H1 (cell line): ENCODE data around the gene IFNL1.

Source experiments
- CTCF ChIP-seq, 3 experiments: IDR thresholded peaks; 1 replicate in 2 of 3; 2 replicates in 1 of 3; pipeline versions ENCODE4 v1.5.1 to v1.6.1; 2011; ENCODE audit warnings: low read length in 3 of 3, mild to moderate bottlenecking in 3 of 3, inconsistent platforms in 2 of 3, low read depth in 1 of 3, moderate library complexity in 1 of 3; ENCODE audit not compliant: insufficient read depth in 1 of 3; ENCODE audit errors: control extremely low read depth in 1 of 3
- EP300 ChIP-seq, 2 experiments: IDR thresholded peaks; 1 replicate in 1 of 2; 2 replicates in 1 of 2; pipeline ENCODE4 v1.6.1; 2011 to 2012; ENCODE audit warnings: low read depth in 2 of 2, low read length in 2 of 2, mild to moderate bottlenecking in 2 of 2, borderline replicate concordance in 1 of 2, inconsistent platforms in 1 of 2, moderate library complexity in 1 of 2
- EZH2 ChIP-seq: fragments of 200-600 bp; sonication (generic); IDR thresholded peaks from 2 replicates; pipeline ENCODE4 v1.7.1; 2012; ENCODE audit warnings: low read depth, mild to moderate bottlenecking, moderate library complexity, low read length, inconsistent platforms; ENCODE audit not compliant: severe bottlenecking
- JUN ChIP-seq: IDR thresholded peaks from 2 replicates; pipeline ENCODE4 v1.6.1; 2011; ENCODE audit warnings: low read depth, mild to moderate bottlenecking, improper control_type of control experiment, low read length
- JUND ChIP-seq: IDR thresholded peaks from 2 replicates; pipeline ENCODE4 v1.6.1; 2011; ENCODE audit warnings: mild to moderate bottlenecking, improper control_type of control experiment, low read length
- MAFK ChIP-seq: IDR thresholded peaks from 2 replicates; pipeline ENCODE4 v1.6.1; 2012; ENCODE audit warnings: low read depth, mild to moderate bottlenecking, improper control_type of control experiment, low read length
- NRF1 ChIP-seq: IDR thresholded peaks from 2 replicates; pipeline ENCODE4 v1.6.1; 2011; ENCODE audit warnings: mild to moderate bottlenecking, low read depth, low read length, improper control_type of control experiment
- PHF8 ChIP-seq: fragments of 200-600 bp; sonication (generic); conservative IDR thresholded peaks from 2 replicates; pipeline ENCODE4 v1.7.1; 2012; ENCODE audit warnings: low read depth, mild to moderate bottlenecking, inconsistent platforms, low read length, moderate library complexity
- POLR2A ChIP-seq, 2 experiments: IDR thresholded peaks; 1 replicate in 1 of 2; 2 replicates in 1 of 2; pipeline ENCODE4 v1.6.1; 2011; ENCODE audit warnings: low read depth in 2 of 2, low read length in 2 of 2, mild to moderate bottlenecking in 2 of 2; ENCODE audit errors: control extremely low read depth in 1 of 2
- POLR2AphosphoS5 ChIP-seq: IDR thresholded peaks from 2 replicates; pipeline ENCODE4 v1.6.1; 2011; ENCODE audit warnings: low read depth, low read length
- TAF1 ChIP-seq: IDR thresholded peaks from 2 replicates; pipeline ENCODE4 v1.6.1; 2011; ENCODE audit warnings: mild to moderate bottlenecking, low read depth, low read length
- TF ChIP-seq, protein P1 (sequence below): IDR thresholded peaks from 2 replicates; pipeline ENCODE4 v1.6.1; 2012; ENCODE audit warnings: inconsistent platforms

DNA sequence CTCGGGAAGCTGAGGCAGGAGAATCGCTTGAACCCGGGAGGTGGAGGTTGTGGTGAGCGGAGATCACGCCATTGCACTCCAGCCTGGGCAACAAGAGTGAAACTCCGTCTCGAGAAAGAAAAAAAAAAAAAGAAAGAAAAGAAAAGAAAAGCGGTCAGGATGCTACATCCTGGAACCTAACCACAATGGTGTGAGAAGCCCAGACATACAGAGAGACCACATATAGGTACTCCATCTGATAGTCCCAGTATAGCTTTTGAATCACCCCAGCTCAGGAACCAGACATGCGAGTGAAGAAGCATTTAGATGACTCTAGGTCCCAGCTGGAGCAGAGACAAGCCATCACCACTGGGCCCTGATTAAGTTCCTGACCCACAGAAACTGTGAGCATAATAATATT, 3.2 kb downstream of the IFNL1 start:
- no peak for TF ChIP-seq CTCF (IDR thresholded peaks at IDR 0.05; ENCODE audit: control extremely low read depth in 1 of 3, insufficient read depth in 1 of 3, low read depth in 1 of 3, low read length in 3 of 3)
- TF ChIP-seq POLR2A (IDR thresholded peaks at IDR 0.05; ENCODE audit: control extremely low read depth in 1 of 2, low read depth in 2 of 2, low read length in 2 of 2): no peak
- TF ChIP-seq EZH2: no peak
- TF ChIP-seq, protein P1, sequence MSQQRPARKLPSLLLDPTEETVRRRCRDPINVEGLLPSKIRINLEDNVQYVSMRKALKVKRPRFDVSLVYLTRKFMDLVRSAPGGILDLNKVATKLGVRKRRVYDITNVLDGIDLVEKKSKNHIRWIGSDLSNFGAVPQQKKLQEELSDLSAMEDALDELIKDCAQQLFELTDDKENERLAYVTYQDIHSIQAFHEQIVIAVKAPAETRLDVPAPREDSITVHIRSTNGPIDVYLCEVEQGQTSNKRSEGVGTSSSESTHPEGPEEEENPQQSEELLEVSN: no peak
- TF ChIP-seq PHF8: no peak
- no peak for TF ChIP-seq JUN
- TF ChIP-seq POLR2AphosphoS5: no peak
- no peak for TF ChIP-seq EP300 (IDR thresholded peaks at IDR 0.05; ENCODE audit: borderline replicate concordance in 1 of 2, low read depth in 2 of 2, low read length in 2 of 2)
- TF ChIP-seq JUND: no peak
- no peak for TF ChIP-seq TAF1
- no peak for TF ChIP-seq NRF1
- no peak for TF ChIP-seq MAFK
